HEK293 (cell line): Measurements from ENCODE around the gene PRR20A.
"Not testable (repeated sequence)": the region's sequence is repeated elsewhere in the genome, so short reads cannot be mapped to it uniquely, and the experiment has no call there.

Experiments used
- CTCF ChIA-PET: fragments of 350-600 bp; formaldehyde crosslinking; extraction: SDS; loops from one replicate; lab custom pipeline; 2021; ENCODE audit warnings: antibody characterized with exemption; lab: Yijun Ruan, JAX
- POLR2A ChIA-PET: fragments of 300-600 bp; formaldehyde crosslinking; extraction: SDS; loops from one replicate; lab custom pipeline; 2020; ENCODE audit warnings: antibody characterized with exemption, inconsistent platforms; lab: Yijun Ruan, JAX
- H3K27ac ChIP-seq: fragments of 200-500 bp; sonication (Bioruptor generic); 2 replicates; pipeline ENCODE4 v1.5.1; 2014; ENCODE audit warnings: low read depth, low read length, control low read depth, inconsistent platforms; ENCODE audit errors: extremely low read depth
- H3K36me3 ChIP-seq, 2 experiments: fragments of 200-500 bp in 1 of 2; sonication (Bioruptor generic) in 1 of 2; 1 replicate in 1 of 2; 2 replicates in 1 of 2; pipeline ENCODE4 v1.5.1; 2014 to 2017; ENCODE audit warnings: inconsistent platforms in 2 of 2, low read length in 2 of 2; ENCODE audit not compliant: control insufficient read depth in 2 of 2, insufficient read depth in 1 of 2
- H3K4me1 ChIP-seq: fragments of 200-500 bp; sonication (Bioruptor generic); 2 replicates; pipeline ENCODE4 v1.5.1; 2014; ENCODE audit warnings: mild to moderate bottlenecking, low read length, inconsistent platforms; ENCODE audit not compliant: control insufficient read depth, insufficient read depth
- H3K4me3 ChIP-seq: 2 replicates; pipeline ENCODE4 v1.5.1; 2011; ENCODE audit warnings: low read depth, mild to moderate bottlenecking, control low read depth, low read length, moderate library complexity
- H3K9me3 ChIP-seq: fragments of 200-500 bp; sonication (Bioruptor generic); 2 replicates; pipeline ENCODE4 v1.5.1; 2014; ENCODE audit warnings: low read depth, low read length, inconsistent platforms; ENCODE audit not compliant: control insufficient read depth, insufficient read depth
- FEZF1 ChIP-seq: fragments of 450-650 bp; formaldehyde crosslinking; IDR thresholded peaks from 2 replicates; pipeline ENCODE4 v1.5.1; 2016; ENCODE audit warnings: missing biosample characterization, missing genetic modification characterization
- GLIS1 ChIP-seq: fragments of 450-650 bp; formaldehyde crosslinking; IDR thresholded peaks from 2 replicates; pipeline ENCODE4 v1.5.1; 2016; ENCODE audit warnings: missing biosample characterization, missing genetic modification characterization
- KLF9 ChIP-seq: fragments of 450-650 bp; formaldehyde crosslinking; IDR thresholded peaks from 2 replicates; pipeline ENCODE4 v1.5.1; 2016; ENCODE audit warnings: missing biosample characterization, missing genetic modification characterization, low read depth
- MEIS1 ChIP-seq: sonication (generic); formaldehyde crosslinking; IDR thresholded peaks from 2 replicates; pipeline ENCODE4 v1.8.1; 2022; ENCODE audit warnings: missing genetic modification reagents, mild to moderate bottlenecking, borderline replicate concordance
- OVOL3 ChIP-seq: fragments of 450-650 bp; formaldehyde crosslinking; IDR thresholded peaks from 2 replicates; pipeline ENCODE4 v1.5.1; 2016; ENCODE audit warnings: missing biosample characterization, missing genetic modification characterization
- PATZ1 ChIP-seq: fragments of 450-650 bp; formaldehyde crosslinking; IDR thresholded peaks from 2 replicates; pipeline ENCODE4 v1.5.1; 2016; ENCODE audit warnings: missing biosample characterization, missing genetic modification characterization
- SALL2 ChIP-seq: fragments of 450-650 bp; formaldehyde crosslinking; IDR thresholded peaks from 2 replicates; pipeline ENCODE4 v1.5.0; 2017; ENCODE audit warnings: missing biosample characterization, mild to moderate bottlenecking, missing genetic modification characterization, borderline replicate concordance
- SCRT2 ChIP-seq: fragments of 450-650 bp; formaldehyde crosslinking; IDR thresholded peaks from 2 replicates; pipeline ENCODE4 v1.5.1; 2016; ENCODE audit warnings: missing biosample characterization, missing genetic modification characterization
- ZBTB10 ChIP-seq: fragments of 450-650 bp; formaldehyde crosslinking; IDR thresholded peaks from 2 replicates; pipeline ENCODE4 v1.5.1; 2016; ENCODE audit warnings: missing biosample characterization, missing genetic modification characterization
- ZBTB8A ChIP-seq: fragments of 450-650 bp; formaldehyde crosslinking; IDR thresholded peaks from 2 replicates; pipeline ENCODE4 v1.5.1; 2016; ENCODE audit warnings: missing biosample characterization, missing genetic modification characterization
- ZFP41 ChIP-seq: fragments of 450-650 bp; formaldehyde crosslinking; IDR thresholded peaks from 2 replicates; pipeline ENCODE4 v1.5.1; 2016; ENCODE audit warnings: missing biosample characterization, missing genetic modification characterization, borderline replicate concordance
- ZNF585B ChIP-seq: fragments of 450-650 bp; formaldehyde crosslinking; IDR thresholded peaks from 2 replicates; pipeline ENCODE4 v1.5.1; 2016; ENCODE audit warnings: missing biosample characterization, missing genetic modification characterization
- ZNF670 ChIP-seq: fragments of 450-650 bp; formaldehyde crosslinking; IDR thresholded peaks from 2 replicates; pipeline ENCODE4 v1.5.1; 2016; ENCODE audit warnings: missing biosample characterization, missing genetic modification characterization, low read depth
- ZNF830 ChIP-seq: fragments of 450-650 bp; IDR thresholded peaks from 2 replicates; pipeline ENCODE4 v1.5.0; 2018; ENCODE audit warnings: missing biosample characterization, missing genetic modification characterization, low read depth, mild to moderate bottlenecking, moderate library complexity
- TF ChIP-seq, protein P1 (sequence below): fragments of 450-650 bp; formaldehyde crosslinking; IDR thresholded peaks from 2 replicates; pipeline ENCODE4 v1.5.1; 2016; ENCODE audit warnings: missing biosample characterization, missing genetic modification characterization
- TF ChIP-seq, protein P2 (sequence below): fragments of 450-650 bp; formaldehyde crosslinking; IDR thresholded peaks from 2 replicates; pipeline ENCODE4 v1.5.1; 2016; ENCODE audit warnings: missing biosample characterization, missing genetic modification characterization
- TF ChIP-seq, protein P3 (sequence below): fragments of 450-650 bp; formaldehyde crosslinking; IDR thresholded peaks from 2 replicates; pipeline ENCODE4 v1.5.1; 2017; ENCODE audit warnings: missing biosample characterization, mild to moderate bottlenecking, missing genetic modification characterization, moderate library complexity

Gene PRR20A

GRCh38 chr13:57140235-57140968, at the start of gene PRR20A:
PRR20A (plus strand) TSS chr13:57140918; CDS start chr13:57141305, 387 bp downstream.
- H3K4me3 ChIP-seq, H3K36me3 ChIP-seq, H3K9me3 ChIP-seq, H3K27ac ChIP-seq, CTCF ChIA-PET, H3K4me1 ChIP-seq, POLR2A ChIA-PET: not testable (repeated sequence)

GRCh38 chr13:57114945-57115344, 25.8 kb upstream of the PRR20A start:
- Histone ChIP-seq H3K36me3 (no peaks in the 10 kb centered on the region), H3K27ac (no peak overlapping the region), H3K4me3 (no peak overlapping the region), H3K4me1 (no peaks in the 10 kb centered on the region), H3K9me3 (no peaks in the 10 kb centered on the region)
- ChIA-PET POLR2A (no interaction called here), CTCF (no interaction called here)
- TF ChIP-seq OVOL3, result no peak
- no peak for TF ChIP-seq FEZF1 (tag by site-specific recombination)
- TF ChIP-seq, protein P1, sequence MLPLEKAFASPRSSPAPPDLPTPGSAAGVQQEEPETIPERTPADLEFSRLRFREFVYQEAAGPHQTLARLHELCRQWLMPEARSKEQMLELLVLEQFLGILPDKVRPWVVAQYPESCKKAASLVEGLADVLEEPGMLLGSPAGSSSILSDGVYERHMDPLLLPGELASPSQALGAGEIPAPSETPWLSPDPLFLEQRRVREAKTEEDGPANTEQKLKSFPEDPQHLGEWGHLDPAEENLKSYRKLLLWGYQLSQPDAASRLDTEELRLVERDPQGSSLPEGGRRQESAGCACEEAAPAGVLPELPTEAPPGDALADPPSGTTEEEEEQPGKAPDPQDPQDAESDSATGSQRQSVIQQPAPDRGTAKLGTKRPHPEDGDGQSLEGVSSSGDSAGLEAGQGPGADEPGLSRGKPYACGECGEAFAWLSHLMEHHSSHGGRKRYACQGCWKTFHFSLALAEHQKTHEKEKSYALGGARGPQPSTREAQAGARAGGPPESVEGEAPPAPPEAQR (tag by site-specific recombination), result no peak

DNA sequence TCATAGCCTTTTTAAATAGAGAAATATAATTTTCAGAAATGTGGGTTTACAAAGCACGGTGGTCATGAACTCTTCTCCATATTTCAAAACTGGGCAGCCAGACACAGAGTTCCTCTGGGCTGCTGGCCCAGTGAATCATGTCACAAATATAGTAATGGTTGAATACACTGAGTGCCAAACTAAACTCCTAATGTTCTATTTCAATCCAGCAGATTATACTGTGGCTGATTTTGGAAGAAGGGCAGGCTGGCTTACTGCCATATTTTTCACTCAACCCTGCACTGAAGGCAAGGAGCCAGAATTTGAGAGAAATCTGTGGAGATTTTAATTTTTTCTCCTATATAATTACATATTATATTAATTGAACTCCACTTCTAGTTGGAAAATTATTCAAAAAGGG, 17.0 kb upstream of the PRR20A start:
- Histone ChIP-seq H3K36me3 (no peaks in the 10 kb centered on the region), H3K27ac (no peak overlapping the region), H3K9me3 (no peaks in the 10 kb centered on the region), H3K4me3 (no peak overlapping the region), H3K4me1 (no peaks in the 10 kb centered on the region)
- ChIA-PET CTCF (no interaction called here), POLR2A (no interaction called here)
- TF ChIP-seq SCRT2 (tag by site-specific recombination) (no peak), MEIS1 (CRISPR knock-in tag) (no peak), SALL2 (tag by site-specific recombination) (no peak), ZBTB10 (tag by site-specific recombination) (no peak), ZBTB8A (tag by site-specific recombination) (no peak), KLF9 (tag by site-specific recombination) (no peak), ZNF585B (tag by site-specific recombination) (no peak), GLIS1 (tag by site-specific recombination) (no peak), ZFP41 (tag by site-specific recombination) (no peak), ZNF830 (tag by site-specific recombination) (no peak), ZNF670 (tag by site-specific recombination) (no peak), PATZ1 (tag by site-specific recombination) (no peak)
- TF ChIP-seq, protein P2, sequence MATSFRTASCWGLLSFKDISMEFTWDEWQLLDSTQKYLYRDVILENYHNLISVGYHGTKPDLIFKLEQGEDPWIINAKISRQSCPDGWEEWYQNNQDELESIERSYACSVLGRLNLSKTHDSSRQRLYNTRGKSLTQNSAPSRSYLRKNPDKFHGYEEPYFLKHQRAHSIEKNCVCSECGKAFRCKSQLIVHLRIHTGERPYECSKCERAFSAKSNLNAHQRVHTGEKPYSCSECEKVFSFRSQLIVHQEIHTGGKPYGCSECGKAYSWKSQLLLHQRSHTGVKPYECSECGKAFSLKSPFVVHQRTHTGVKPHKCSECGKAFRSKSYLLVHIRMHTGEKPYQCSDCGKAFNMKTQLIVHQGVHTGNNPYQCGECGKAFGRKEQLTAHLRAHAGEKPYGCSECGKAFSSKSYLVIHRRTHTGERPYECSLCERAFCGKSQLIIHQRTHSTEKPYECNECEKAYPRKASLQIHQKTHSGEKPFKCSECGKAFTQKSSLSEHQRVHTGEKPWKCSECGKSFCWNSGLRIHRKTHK (tag by site-specific recombination), result no peak
- TF ChIP-seq, protein P3, sequence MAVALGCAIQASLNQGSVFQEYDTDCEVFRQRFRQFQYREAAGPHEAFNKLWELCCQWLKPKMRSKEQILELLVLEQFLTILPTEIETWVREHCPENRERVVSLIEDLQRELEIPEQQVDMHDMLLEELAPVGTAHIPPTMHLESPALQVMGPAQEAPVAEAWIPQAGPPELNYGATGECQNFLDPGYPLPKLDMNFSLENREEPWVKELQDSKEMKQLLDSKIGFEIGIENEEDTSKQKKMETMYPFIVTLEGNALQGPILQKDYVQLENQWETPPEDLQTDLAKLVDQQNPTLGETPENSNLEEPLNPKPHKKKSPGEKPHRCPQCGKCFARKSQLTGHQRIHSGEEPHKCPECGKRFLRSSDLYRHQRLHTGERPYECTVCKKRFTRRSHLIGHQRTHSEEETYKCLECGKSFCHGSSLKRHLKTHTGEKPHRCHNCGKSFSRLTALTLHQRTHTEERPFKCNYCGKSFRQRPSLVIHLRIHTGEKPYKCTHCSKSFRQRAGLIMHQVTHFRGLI (tag by site-specific recombination), result no peak
